Activated gamma-delta T cell treated with anti-CD3 and anti-CD28 coated beads, Interleukin-2, amount 50 U/mL, for 16 hours (primary cell): ENCODE results near the gene IRGQ.
"Not testable (repeated sequence)": the region's sequence is repeated elsewhere in the genome, so short reads cannot be mapped to it uniquely, and the experiment has no call there.

Source experiments
- DNase-seq: peaks from one replicate; pipeline ENCODE4 v3.0.0-alpha.2; 2020; ENCODE audit warnings: low read depth

IRGQ gene

GRCh38 chr19:43623889-43624670, 28.1 kb upstream of the IRGQ start:
- no peak for DNase-seq

GRCh38 chr19:43622956-43623355, 27.0 kb upstream of the IRGQ start:
- no peak for DNase-seq

- no peak for DNase-seq
Measured at GRCh38 chr19:43622070-43622469, 26.1 kb upstream of the IRGQ start.

- DNase-seq: peak; percentile 76
Measured at GRCh38 chr19:43620061-43621001, 24.4 kb upstream of the IRGQ start.

- DNase-seq: peak; percentile 75
Measured at GRCh38 chr19:43619262-43620060, 23.5 kb upstream of the IRGQ start, which contains the start of gene ZNF428. TSS of gene ZNF428 (minus strand) at chr19:43619629. CDS start at chr19:43614304, 5,325 bp downstream.

GRCh38 chr19:43618921-43619261, 23.0 kb upstream of the IRGQ start:
- no peak for DNase-seq

GRCh38 chr19:43616954-43617353, 21.0 kb upstream of the IRGQ start:
- DNase-seq: no peak

- DNase-seq: no peak
Measured at GRCh38 chr19:43616306-43616705, 20.4 kb upstream of the IRGQ start.

GRCh38 chr19:43612374-43612773, 16.4 kb upstream of the IRGQ start:
- no peak for DNase-seq

- DNase-seq: no peak
Measured at GRCh38 chr19:43611788-43612187, 15.9 kb upstream of the IRGQ start, which contains the start of gene SRRM5. TSS of gene SRRM5 (plus strand) at chr19:43612088. CDS start at chr19:43612122, 34 bp downstream.

- no peak for DNase-seq
Measured at GRCh38 chr19:43610493-43610892, 14.6 kb upstream of the IRGQ start.

GRCh38 chr19:43609872-43610271, 13.9 kb upstream of the IRGQ start:
- DNase-seq: no peak

- DNase-seq: no peak
Measured at GRCh38 chr19:43607238-43608205, 11.6 kb upstream of the IRGQ start.

- no peak for DNase-seq
Measured at GRCh38 chr19:43606569-43607229, 10.8 kb upstream of the IRGQ start.

GRCh38 chr19:43605875-43606568, 10.1 kb upstream of the IRGQ start:
- no peak for DNase-seq

GRCh38 chr19:43600326-43600725, 4.4 kb upstream of the IRGQ start:
- DNase-seq: not testable (repeated sequence)

GRCh38 chr19:43599635-43600295, 3.8 kb upstream of the IRGQ start:
- DNase-seq: no peak

GRCh38 chr19:43598445-43599240, 2.7 kb upstream of the IRGQ start:
- no peak for DNase-seq
